HUES64 (cell line): Measurements from ENCODE around the gene CHST11.
A peak's percentile ranks its signal among the peaks of the same experiment; 100 is the strongest.

Experiments used
- H3K27ac ChIP-seq: 2 replicates; pipeline ENCODE4 v1.7.0; 2013; ENCODE audit warnings: low read depth, low read length, inconsistent platforms
- H3K27me3 ChIP-seq: 2 replicates; pipeline ENCODE4 v1.6.1; 2013; ENCODE audit warnings: mild to moderate bottlenecking, low read length; ENCODE audit not compliant: insufficient read depth
- H3K36me3 ChIP-seq: 2 replicates; pipeline ENCODE4 v1.6.1; 2013; ENCODE audit warnings: mild to moderate bottlenecking, low read length; ENCODE audit not compliant: insufficient read depth
- H3K4me1 ChIP-seq: 2 replicates; pipeline ENCODE4 v1.6.1; 2013; ENCODE audit warnings: mild to moderate bottlenecking, low read length, moderate library complexity; ENCODE audit not compliant: insufficient read depth
- H3K4me3 ChIP-seq: 2 replicates; pipeline ENCODE4 v1.5.1; 2013; ENCODE audit warnings: mild to moderate bottlenecking, low read length, moderate library complexity
- H3K9ac ChIP-seq: 2 replicates; pipeline ENCODE4 v1.6.1; 2013; ENCODE audit warnings: mild to moderate bottlenecking, low read depth, low read length
- H3K9me3 ChIP-seq: 2 replicates; pipeline ENCODE4 v1.6.1; 2013; ENCODE audit warnings: low read depth, low read length; ENCODE audit not compliant: insufficient read depth
- WGBS: fragments of 150-250, 120-280 bp; methylation state at CpG from one replicate; pipeline ENCODE4 v1.1.7; 2013; ENCODE audit warnings: missing lambda C conversion rate; 5-methylcytosine and 5-hydroxymethylcytosine counted together

CHST11 gene

DNA sequence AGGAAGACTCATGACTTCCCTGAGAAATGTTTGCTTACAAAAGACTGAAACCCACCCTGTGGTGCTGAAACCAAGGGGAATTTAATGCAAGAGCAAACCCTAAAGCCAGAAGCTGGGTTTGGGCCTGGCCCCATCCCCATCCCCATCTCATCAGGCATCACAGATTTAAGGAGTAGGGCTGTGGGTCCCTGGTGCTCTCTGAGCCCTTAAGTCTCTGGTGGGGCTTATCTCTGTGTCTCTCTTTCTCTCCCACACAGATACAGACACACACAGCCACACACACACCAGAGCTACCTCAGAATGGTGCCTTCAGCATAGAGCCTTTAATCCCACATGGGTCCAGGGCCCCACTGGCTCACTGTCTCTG lies 264.3 kb downstream of the CHST11 start:
- Histone ChIP-seq H3K27ac (no peak overlapping the region; the same call in 1 of the 2 replicates), H3K27me3 (no peaks in the 10 kb centered on the region), H3K4me3 (no peak overlapping the region), H3K36me3 (no peaks in the 10 kb centered on the region), H3K9ac (no peak overlapping the region), H3K4me1 (peaks cover 23% of the 10 kb centered on the region), H3K9me3 (no peaks in the 10 kb centered on the region)

DNA sequence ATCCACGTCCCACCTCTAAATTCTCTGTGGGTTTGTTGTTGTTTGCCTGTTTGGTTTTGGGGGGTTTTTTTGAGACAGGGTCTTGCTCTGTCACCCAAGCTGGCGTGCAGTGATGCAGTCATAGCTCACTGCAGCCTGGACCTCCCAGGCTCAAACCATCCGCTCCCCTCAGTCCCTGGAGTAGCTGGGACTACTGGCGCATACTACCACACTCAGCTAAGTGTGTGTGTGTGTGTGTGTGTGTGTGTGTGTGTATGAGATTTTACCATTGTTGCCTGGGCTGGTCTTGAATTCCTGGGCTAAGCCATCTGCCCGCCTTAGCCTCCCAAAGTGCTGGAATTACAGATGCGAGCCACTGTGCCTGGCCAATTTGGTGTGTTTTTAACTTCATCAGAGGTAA lies 265.2 kb downstream of the CHST11 start:
- H3K9me3 ChIP-seq: no peaks in the 10 kb centered on the region
- peaks cover 23% of the 10 kb centered on the region for H3K4me1 ChIP-seq
- H3K4me3 ChIP-seq: no peak overlapping the region
- 90% methylated on average over 6 of the region's 6 CpGs for WGBS
- H3K27ac ChIP-seq: no peak overlapping the region
- H3K9ac ChIP-seq: no peak overlapping the region
- H3K36me3 ChIP-seq: no peaks in the 10 kb centered on the region
- H3K27me3 ChIP-seq: no peaks in the 10 kb centered on the region

DNA sequence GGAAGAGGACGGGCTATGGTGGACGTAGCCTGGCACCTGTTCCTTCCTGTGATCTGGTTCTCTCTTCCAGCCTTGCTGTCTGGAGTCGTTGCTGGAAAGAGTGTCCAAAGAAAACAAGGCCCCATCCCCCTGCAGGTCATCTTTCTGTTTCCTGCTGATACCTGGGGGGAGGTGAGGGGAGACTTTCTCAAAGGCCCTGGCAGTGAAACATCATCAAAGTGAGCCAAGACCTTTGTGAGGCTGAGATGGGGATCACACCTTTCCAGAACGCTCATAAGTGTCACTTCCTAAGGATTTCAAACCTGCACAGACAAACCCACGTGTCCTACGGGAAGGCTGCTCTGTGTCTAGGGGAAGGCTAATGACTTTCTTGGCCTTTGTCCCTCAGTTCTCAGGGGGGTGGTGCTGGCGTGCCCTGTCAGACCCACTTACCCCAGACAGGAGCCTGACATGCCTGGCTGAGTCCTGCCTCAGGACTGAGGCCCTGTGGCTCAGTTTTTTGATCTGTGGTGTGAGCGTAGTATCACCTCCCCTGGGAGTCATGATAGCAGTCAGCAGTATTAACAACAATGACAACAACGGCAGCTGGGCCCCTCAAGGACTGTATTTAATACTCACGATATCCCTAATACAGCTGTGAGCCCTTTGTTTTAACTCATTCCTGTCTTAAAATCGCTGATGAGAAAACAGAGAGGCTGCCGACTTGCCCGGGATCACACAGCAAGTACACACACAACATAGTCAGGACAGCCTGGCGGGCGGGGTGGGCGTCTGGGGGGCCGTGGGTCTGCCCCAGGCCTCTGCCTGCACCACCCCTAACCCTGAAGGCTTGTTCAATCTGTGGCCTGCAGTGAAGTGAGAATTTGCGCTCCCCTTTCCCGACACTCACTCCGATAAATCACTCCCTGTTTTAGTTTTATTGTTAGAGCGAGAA lies 266.1 kb downstream of the CHST11 start:
- Histone ChIP-seq H3K27me3 (no peaks in the 10 kb centered on the region), H3K4me1 (peaks cover 23% of the 10 kb centered on the region), H3K9ac (0 out of 2 replicates have a peak overlapping the region, but pooled peaks have one; percentile 24), H3K4me3 (no peak overlapping the region), H3K9me3 (no peaks in the 10 kb centered on the region), H3K27ac (no peak overlapping the region), H3K36me3 (no peaks in the 10 kb centered on the region)
- WGBS: 79% methylated on average over 21 of the region's 21 CpGs

DNA sequence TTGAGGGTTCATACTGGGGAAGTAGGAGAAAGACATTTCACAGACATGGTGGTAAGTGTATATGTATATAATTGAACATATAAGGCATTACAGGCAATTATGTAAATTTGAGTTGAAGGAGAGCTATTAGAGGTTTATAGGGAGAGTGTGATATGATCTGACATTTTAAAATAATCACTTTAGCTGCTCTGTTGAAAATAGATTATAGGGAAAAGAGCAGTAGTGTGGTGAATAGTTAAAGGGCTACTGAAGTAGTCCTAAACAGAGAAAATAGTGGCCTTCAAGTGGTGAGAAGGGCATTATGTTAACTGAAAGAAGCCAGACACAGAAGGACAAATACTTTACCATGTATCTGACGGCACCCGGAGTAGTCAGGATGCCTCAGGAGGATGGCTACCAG lies 267.1 kb downstream of the CHST11 start:
- Histone ChIP-seq H3K27ac (no peak overlapping the region), H3K4me3 (no peak overlapping the region), H3K9me3 (no peaks in the 10 kb centered on the region), H3K36me3 (no peaks in the 10 kb centered on the region), H3K27me3 (no peaks in the 10 kb centered on the region), H3K9ac (no peak overlapping the region), H3K4me1 (peaks cover 20% of the 10 kb centered on the region)
- WGBS: 93% methylated on average over 2 of the region's 2 CpGs

DNA sequence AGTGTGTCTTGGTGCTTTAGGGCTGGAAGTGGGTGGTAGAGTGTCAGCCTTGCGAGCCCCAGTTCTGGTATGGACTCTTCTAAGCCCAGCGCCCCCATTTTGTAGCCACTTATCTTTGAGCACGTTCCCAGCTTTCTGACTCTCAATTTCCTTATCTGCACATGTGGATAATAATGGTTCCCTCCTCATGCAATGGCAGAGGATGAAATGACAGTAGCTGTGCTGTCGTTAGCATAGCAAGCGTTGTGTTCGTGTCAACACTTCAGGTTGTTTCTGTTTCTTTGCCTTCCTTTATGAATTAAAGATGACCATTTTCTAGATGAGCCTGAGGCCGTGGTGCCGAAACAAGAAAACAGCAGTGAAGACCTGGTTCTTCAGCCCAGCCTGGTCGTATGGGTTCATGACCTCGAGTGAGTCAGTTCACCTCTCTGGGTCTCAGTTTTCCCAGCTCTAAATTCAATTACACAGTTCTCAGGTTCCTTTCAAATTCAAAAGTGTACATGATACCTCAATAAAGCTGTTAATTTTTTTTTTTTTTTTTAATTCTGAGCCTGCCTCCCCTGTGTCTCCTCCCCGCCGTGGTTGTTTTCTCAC lies 268.3 kb downstream of the CHST11 start:
- Histone ChIP-seq H3K27me3 (no peaks in the 10 kb centered on the region), H3K9me3 (no peaks in the 10 kb centered on the region), H3K36me3 (no peaks in the 10 kb centered on the region), H3K27ac (no peak overlapping the region), H3K9ac (no peak overlapping the region), H3K4me3 (no peak overlapping the region), H3K4me1 (peaks cover 20% of the 10 kb centered on the region)
- WGBS: 94% methylated on average over 12 of the region's 12 CpGs

DNA sequence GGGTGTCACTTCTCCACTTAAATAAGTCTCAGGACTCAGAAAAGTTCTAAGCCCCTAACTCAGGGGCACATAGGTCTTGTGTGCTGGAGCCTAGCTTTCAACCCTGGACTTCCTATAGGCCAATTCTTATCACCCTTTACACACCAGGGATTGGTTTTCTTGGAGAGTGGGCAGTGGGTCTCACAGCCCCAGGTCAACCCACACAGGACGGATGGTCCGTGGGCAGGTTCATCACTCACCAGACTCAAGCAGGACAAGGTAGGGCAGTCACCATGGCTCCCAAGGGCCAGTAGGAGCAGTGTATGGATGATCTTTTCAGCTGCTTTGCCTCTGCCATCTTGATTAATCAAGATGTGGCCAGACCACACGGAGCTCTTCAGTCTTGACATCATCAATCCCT lies 268.9 kb downstream of the CHST11 start:
- H3K36me3 ChIP-seq: no peaks in the 10 kb centered on the region
- 87% methylated on average over 3 of the region's 3 CpGs for WGBS
- no peak overlapping the region for H3K27ac ChIP-seq
- no peaks in the 10 kb centered on the region for H3K27me3 ChIP-seq
- H3K9ac ChIP-seq: no peak overlapping the region
- peaks cover 17% of the 10 kb centered on the region for H3K4me1 ChIP-seq
- no peak overlapping the region for H3K4me3 ChIP-seq
- no peaks in the 10 kb centered on the region for H3K9me3 ChIP-seq

DNA sequence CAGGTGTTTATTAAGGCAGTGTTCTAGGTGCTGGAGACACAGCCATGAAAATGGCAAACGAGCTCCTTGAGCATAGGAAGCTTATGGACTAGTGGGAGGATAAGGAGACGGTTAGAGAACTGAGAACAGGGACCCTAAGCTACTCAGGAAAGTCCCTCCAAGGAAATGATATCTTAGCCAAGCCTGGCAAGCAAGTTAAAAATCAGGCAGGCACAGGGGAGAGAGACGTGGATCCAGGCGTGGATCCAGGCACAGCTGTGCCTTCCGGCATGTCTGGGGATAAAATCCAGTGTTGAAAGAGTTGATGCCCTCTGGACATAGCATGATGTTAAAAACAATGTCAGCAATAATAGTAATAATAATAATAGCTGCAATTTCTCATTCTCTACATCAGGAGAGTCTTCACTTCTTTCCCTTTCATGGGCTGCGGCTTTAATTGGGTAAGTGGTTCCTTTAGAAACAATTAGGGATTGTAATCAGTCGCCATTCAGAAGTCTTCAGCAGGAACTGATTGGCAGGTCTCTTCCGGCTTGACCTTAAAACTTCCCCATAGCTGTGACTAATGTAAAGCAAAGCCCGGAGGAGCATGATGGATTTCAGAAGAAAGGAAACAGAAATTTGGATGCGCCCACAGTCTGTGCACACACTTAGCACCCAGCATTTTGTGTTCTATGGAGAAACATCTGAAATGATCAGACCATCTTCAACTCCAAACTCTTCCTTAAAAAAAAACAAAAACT lies 271.1 kb downstream of the CHST11 start:
- H3K4me1 ChIP-seq: peaks cover 1% of the 10 kb centered on the region
- H3K9ac ChIP-seq: no peak overlapping the region
- H3K4me3 ChIP-seq: no peak overlapping the region
- WGBS: 90% methylated on average over 10 of the region's 10 CpGs
- no peaks in the 10 kb centered on the region for H3K36me3 ChIP-seq
- no peaks in the 10 kb centered on the region for H3K9me3 ChIP-seq
- H3K27me3 ChIP-seq: no peaks in the 10 kb centered on the region
- H3K27ac ChIP-seq: no peak overlapping the region

DNA sequence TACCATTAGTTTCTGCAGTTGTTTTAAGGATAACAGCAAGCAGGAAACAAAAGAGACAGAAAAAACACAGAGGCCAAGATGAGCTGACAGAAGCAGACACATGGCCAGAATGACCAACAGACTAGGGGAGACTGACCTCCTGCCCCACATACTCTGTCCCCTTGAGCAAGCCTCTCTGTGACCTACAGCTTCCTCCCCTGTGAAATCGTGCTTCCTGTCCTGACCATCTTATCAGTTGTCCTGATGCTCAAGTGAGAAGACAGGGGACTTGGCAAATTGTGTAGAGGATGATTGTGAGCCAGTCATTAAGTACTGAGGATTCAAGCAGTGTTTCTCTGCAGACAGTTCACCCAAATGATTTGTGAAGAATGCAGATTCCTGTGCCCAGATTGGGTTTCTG lies 272.3 kb downstream of the CHST11 start:
- H3K36me3 ChIP-seq: no peaks in the 10 kb centered on the region
- H3K27ac ChIP-seq: no peak overlapping the region
- no peaks in the 10 kb centered on the region; the same call in none of the 2 replicates for H3K4me1 ChIP-seq
- no peaks in the 10 kb centered on the region for H3K27me3 ChIP-seq
- H3K9ac ChIP-seq: no peak overlapping the region
- no peak overlapping the region for H3K4me3 ChIP-seq
- WGBS: 76% methylated on average over 1 of the region's 1 CpG
- H3K9me3 ChIP-seq: no peaks in the 10 kb centered on the region

DNA sequence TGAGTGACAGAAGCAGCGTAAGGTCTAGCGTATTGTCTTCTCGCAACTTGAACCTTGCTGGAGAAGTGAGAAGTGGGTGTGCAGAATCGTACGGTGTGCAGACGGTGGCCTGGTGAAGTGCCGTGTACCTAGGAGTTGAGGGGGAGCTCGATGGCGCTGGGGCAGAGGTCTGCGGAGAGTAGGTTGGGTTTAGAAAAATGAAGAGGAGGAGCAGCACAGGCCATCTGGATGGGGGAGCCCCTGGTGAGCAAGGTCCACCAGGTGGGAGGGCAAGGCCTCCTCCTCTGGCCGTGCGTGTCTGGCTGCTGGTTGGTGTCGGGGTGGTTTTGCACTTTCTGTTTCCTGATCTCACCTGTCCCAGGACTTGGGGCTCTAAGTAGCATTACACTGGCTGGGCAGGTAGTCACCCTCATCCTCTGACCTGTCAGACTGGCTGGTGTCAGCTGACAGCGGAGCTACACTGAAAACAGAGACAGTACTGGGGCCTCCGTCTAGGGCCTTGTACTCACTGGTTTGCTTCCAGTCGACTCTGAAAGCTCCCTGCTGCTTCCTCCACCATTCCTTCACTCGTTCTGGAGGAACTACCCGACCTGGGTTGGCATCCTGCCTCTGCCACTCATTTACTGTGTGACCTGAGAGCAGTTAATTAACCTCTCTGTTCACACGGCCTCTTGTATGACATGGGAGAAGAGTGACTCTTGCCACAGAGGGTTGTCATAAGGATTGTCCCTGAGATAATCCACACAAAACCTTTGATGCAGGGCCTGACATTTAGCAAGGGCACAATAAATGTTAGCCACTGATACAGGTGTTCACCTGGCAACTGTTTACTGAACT lies 273.1 kb downstream of the CHST11 start:
- no peaks in the 10 kb centered on the region; the same call in none of the 2 replicates for H3K4me1 ChIP-seq
- H3K27me3 ChIP-seq: no peaks in the 10 kb centered on the region
- no peak overlapping the region for H3K27ac ChIP-seq
- no peaks in the 10 kb centered on the region for H3K9me3 ChIP-seq
- no peak overlapping the region for H3K9ac ChIP-seq
- no peaks in the 10 kb centered on the region for H3K36me3 ChIP-seq
- no peak overlapping the region for H3K4me3 ChIP-seq
- WGBS: 91% methylated on average over 19 of the region's 19 CpGs

DNA sequence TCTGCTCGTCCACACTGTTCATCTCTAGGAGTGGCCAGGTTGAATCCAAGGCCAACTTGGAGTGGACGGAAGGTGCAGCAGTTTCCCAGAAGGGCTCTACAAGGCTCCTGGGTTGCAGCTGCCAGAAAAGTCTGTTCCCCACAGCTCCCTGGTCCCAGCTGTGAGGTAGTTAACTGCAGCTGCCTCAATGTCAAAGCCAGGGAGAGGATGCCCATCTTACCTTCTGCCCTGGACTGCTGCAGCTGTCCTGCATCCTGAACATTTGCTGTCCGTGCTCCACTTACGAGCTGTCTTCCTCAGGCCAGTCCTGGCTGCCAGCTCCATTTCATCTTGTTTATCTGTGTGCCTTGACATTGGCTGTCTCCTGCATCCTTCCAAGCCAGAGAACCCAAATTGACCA lies 274.0 kb downstream of the CHST11 start:
- Histone ChIP-seq H3K9me3 (no peaks in the 10 kb centered on the region), H3K4me3 (no peak overlapping the region), H3K36me3 (no peaks in the 10 kb centered on the region), H3K27ac (no peak overlapping the region), H3K4me1 (no peaks in the 10 kb centered on the region; the same call in none of the 2 replicates), H3K9ac (no peak overlapping the region), H3K27me3 (no peaks in the 10 kb centered on the region)
- 93% methylated on average over 4 of the region's 4 CpGs for WGBS
